ENCODE measurements around the gene OGFOD2. TPM values are rescaled to one million over a fixed set of nuclear protein-coding genes. Genes with fewer than 3 reads are reported as not detected.
A peak's percentile ranks its signal among the peaks of the same experiment; 100 is the strongest.

The OGFOD2 gene
- total RNA-seq, 1 donor from 2014 or later: 4.2 TPM

GRCh38 chr12:122949816-122950675 is 25.0 kb upstream of the OGFOD2 start:
- no peak overlapping the region for H3K27ac ChIP-seq (ENCODE audit: low read depth, low read length)
- no peak overlapping the region for H3K4me3 ChIP-seq (ENCODE audit: low read length in 3 of 3)
- H3K9me3 ChIP-seq (ENCODE audit: control insufficient read depth in 3 of 3, low read length in 3 of 3): no peaks in the 10 kb centered on the region
- no peaks in the 10 kb centered on the region for H3K27me3 ChIP-seq (ENCODE audit: control insufficient read depth in 3 of 3, insufficient read depth in 3 of 3, low read length in 3 of 3)
- H3K4me1 ChIP-seq (ENCODE audit: control insufficient read depth in 3 of 3, insufficient read depth in 3 of 3, low read length in 3 of 3): peaks cover 11 to 19% (median 19%) of the 10 kb centered on the region in 3 donors
- peak overlapping the region in 1 of 3 donors; percentile 3 for H3K9ac ChIP-seq (ENCODE audit: low read depth in 1 of 3, low read length in 3 of 3)
- no peaks in the 10 kb centered on the region for H3K36me3 ChIP-seq (ENCODE audit: control insufficient read depth in 3 of 3, insufficient read depth in 3 of 3, low read length in 3 of 3)

DNA sequence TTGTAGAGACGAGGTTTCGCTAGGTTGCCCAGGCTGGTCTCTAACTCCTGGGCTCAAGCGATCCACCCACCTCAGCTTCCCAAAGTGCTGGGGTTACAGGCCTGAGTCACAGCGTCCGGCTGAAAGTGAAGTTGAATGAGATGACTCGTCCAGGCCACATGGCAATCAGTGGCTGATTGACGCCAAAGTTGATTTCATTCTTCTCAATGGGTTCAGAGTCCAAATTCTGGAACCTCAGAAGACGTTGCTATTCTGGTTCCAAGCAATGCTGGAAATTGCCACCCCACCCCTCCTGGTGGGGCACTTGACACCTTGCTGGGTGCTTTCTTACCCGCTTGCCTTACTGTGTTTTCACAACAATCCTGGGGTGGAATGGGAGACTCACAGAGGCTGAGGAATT is 23.6 kb upstream of the OGFOD2 start:
- H3K9me3 ChIP-seq (ENCODE audit: control insufficient read depth in 3 of 3, low read length in 3 of 3): no peaks in the 10 kb centered on the region
- no peaks in the 10 kb centered on the region for H3K27me3 ChIP-seq (ENCODE audit: control insufficient read depth in 3 of 3, insufficient read depth in 3 of 3, low read length in 3 of 3)
- no peak overlapping the region for H3K4me3 ChIP-seq (ENCODE audit: low read length in 3 of 3)
- no peak overlapping the region for H3K27ac ChIP-seq (ENCODE audit: low read depth, low read length)
- H3K4me1 ChIP-seq (ENCODE audit: control insufficient read depth in 3 of 3, insufficient read depth in 3 of 3, low read length in 3 of 3): peaks cover 11 to 12% (median 11%) of the 10 kb centered on the region in 3 donors
- H3K9ac ChIP-seq (ENCODE audit: low read depth in 1 of 3, low read length in 3 of 3): no peak overlapping the region
- H3K36me3 ChIP-seq (ENCODE audit: control insufficient read depth in 3 of 3, insufficient read depth in 3 of 3, low read length in 3 of 3): no peaks in the 10 kb centered on the region

- Histone ChIP-seq H3K9me3 (ENCODE audit: control insufficient read depth in 3 of 3, low read length in 3 of 3) (no peaks in the 10 kb centered on the region), H3K27me3 (ENCODE audit: control insufficient read depth in 3 of 3, insufficient read depth in 3 of 3, low read length in 3 of 3) (no peaks in the 10 kb centered on the region), H3K4me3 (ENCODE audit: low read length in 3 of 3) (no peak overlapping the region), H3K36me3 (ENCODE audit: control insufficient read depth in 3 of 3, insufficient read depth in 3 of 3, low read length in 3 of 3) (no peaks in the 10 kb centered on the region), H3K9ac (ENCODE audit: low read depth in 1 of 3, low read length in 3 of 3) (no peak overlapping the region), H3K27ac (ENCODE audit: low read depth, low read length) (no peak overlapping the region), H3K4me1 (ENCODE audit: control insufficient read depth in 3 of 3, insufficient read depth in 3 of 3, low read length in 3 of 3) (peaks cover 3 to 4% (median 3%) of the 10 kb centered on the region in 3 donors)
These were observed 22.8 kb upstream of the OGFOD2 start for GRCh38 chr12:122951979-122952892.

GRCh38 chr12:122955156-122955555 is 19.9 kb upstream of the OGFOD2 start:
- Histone ChIP-seq H3K4me1 (ENCODE audit: control insufficient read depth in 3 of 3, insufficient read depth in 3 of 3, low read length in 3 of 3) (no peaks in the 10 kb centered on the region), H3K36me3 (ENCODE audit: control insufficient read depth in 3 of 3, insufficient read depth in 3 of 3, low read length in 3 of 3) (peaks cover 0 to 2% (median 0%) of the 10 kb centered on the region in 3 donors), H3K4me3 (ENCODE audit: low read length in 3 of 3) (no peak overlapping the region), H3K9me3 (ENCODE audit: control insufficient read depth in 3 of 3, low read length in 3 of 3) (no peaks in the 10 kb centered on the region), H3K27me3 (ENCODE audit: control insufficient read depth in 3 of 3, insufficient read depth in 3 of 3, low read length in 3 of 3) (no peaks in the 10 kb centered on the region), H3K9ac (ENCODE audit: low read depth in 1 of 3, low read length in 3 of 3) (no peak overlapping the region), H3K27ac (ENCODE audit: low read depth, low read length) (no peak overlapping the region)

GRCh38 chr12:122956035-122956434 is 19.0 kb upstream of the OGFOD2 start:
- no peak overlapping the region for H3K27ac ChIP-seq (ENCODE audit: low read depth, low read length)
- H3K9me3 ChIP-seq (ENCODE audit: control insufficient read depth in 3 of 3, low read length in 3 of 3): no peaks in the 10 kb centered on the region
- peaks cover 0 to 2% (median 0%) of the 10 kb centered on the region in 3 donors for H3K36me3 ChIP-seq (ENCODE audit: control insufficient read depth in 3 of 3, insufficient read depth in 3 of 3, low read length in 3 of 3)
- no peak overlapping the region for H3K4me3 ChIP-seq (ENCODE audit: low read length in 3 of 3)
- no peak overlapping the region for H3K9ac ChIP-seq (ENCODE audit: low read depth in 1 of 3, low read length in 3 of 3)
- no peaks in the 10 kb centered on the region for H3K27me3 ChIP-seq (ENCODE audit: control insufficient read depth in 3 of 3, insufficient read depth in 3 of 3, low read length in 3 of 3)
- H3K4me1 ChIP-seq (ENCODE audit: control insufficient read depth in 3 of 3, insufficient read depth in 3 of 3, low read length in 3 of 3): no peaks in the 10 kb centered on the region

DNA sequence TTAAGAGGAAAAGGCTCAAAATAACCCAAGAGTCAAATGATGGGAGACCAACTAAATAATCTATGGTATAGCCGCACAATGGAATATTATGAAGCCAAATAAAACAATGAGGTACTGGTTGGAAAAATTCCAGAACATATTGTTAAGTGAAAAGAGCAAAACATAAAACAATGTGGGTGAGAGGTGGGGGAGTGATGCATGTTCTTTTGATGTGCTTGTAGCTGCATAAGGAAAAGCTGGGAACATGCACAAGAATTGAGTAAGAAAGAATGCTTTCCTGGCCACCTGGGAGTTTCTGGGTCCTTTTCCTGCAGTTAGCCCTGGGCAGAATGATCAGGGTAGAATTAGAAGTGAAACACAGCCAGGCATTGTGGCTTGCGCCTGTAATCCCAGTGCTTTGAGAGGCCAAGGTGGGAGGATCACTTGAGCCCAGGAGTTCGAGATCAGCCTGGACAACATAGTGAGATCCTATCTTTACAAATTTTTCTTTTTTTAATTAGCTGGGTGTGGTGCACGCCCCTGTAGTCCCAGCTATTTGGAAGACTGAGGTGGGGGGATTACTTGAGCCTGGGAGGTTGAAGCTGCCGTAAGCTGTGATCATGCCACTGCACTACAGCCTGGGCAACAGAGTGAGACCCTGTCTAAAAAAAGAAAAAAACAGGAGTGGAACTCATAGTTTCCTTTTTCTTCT is 16.7 kb upstream of the OGFOD2 start:
- H3K9ac ChIP-seq (ENCODE audit: low read depth in 1 of 3, low read length in 3 of 3): no peak overlapping the region

GRCh38 chr12:122959566-122960192 is 15.4 kb upstream of the OGFOD2 start:
- Histone ChIP-seq H3K4me1 (ENCODE audit: control insufficient read depth in 3 of 3, insufficient read depth in 3 of 3, low read length in 3 of 3) (peaks cover 10 to 13% (median 11%) of the 10 kb centered on the region in 3 donors), H3K27me3 (ENCODE audit: control insufficient read depth in 3 of 3, insufficient read depth in 3 of 3, low read length in 3 of 3) (no peaks in the 10 kb centered on the region), H3K27ac (ENCODE audit: low read depth, low read length) (no peak overlapping the region)

More for the DNA sequence above, 16.7 kb upstream of the OGFOD2 start:
- H3K27me3 ChIP-seq (ENCODE audit: control insufficient read depth in 3 of 3, insufficient read depth in 3 of 3, low read length in 3 of 3): no peaks in the 10 kb centered on the region
- no peak overlapping the region for H3K4me3 ChIP-seq (ENCODE audit: low read length in 3 of 3)
- no peak overlapping the region for H3K27ac ChIP-seq (ENCODE audit: low read depth, low read length)
- H3K9me3 ChIP-seq (ENCODE audit: control insufficient read depth in 3 of 3, low read length in 3 of 3): no peaks in the 10 kb centered on the region
- H3K36me3 ChIP-seq (ENCODE audit: control insufficient read depth in 3 of 3, insufficient read depth in 3 of 3, low read length in 3 of 3): peaks cover 0 to 2% (median 0%) of the 10 kb centered on the region in 3 donors
- peaks cover 0 to 2% (median 0%) of the 10 kb centered on the region in 3 donors for H3K4me1 ChIP-seq (ENCODE audit: control insufficient read depth in 3 of 3, insufficient read depth in 3 of 3, low read length in 3 of 3)

DNA sequence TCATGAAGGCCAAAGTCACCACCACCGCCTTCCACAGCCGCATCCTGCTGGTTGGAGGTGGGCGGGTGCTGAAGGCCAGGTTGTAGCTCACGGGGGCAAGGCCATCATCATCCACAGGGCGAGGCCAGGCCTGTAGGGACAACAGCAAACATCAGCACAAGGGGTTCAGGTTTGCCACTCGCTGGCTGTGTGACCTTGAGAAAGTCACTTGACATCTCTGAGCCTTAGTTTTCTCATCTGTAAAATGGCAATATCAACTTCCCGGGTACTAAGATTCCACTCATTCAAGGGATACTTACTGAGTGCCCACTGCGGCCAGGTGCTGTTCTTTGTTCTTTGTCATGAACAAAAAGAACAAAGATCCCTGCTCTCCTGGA is 14.9 kb upstream of the OGFOD2 start:
- Histone ChIP-seq H3K4me1 (ENCODE audit: control insufficient read depth in 3 of 3, insufficient read depth in 3 of 3, low read length in 3 of 3) (peaks cover 10 to 14% (median 11%) of the 10 kb centered on the region in 3 donors), H3K27me3 (ENCODE audit: control insufficient read depth in 3 of 3, insufficient read depth in 3 of 3, low read length in 3 of 3) (no peaks in the 10 kb centered on the region), H3K9ac (ENCODE audit: low read depth in 1 of 3, low read length in 3 of 3) (no peak overlapping the region), H3K9me3 (ENCODE audit: control insufficient read depth in 3 of 3, low read length in 3 of 3) (no peaks in the 10 kb centered on the region), H3K27ac (ENCODE audit: low read depth, low read length) (no peak overlapping the region), H3K36me3 (ENCODE audit: control insufficient read depth in 3 of 3, insufficient read depth in 3 of 3, low read length in 3 of 3) (peaks cover 0 to 2% (median 0%) of the 10 kb centered on the region in 3 donors), H3K4me3 (ENCODE audit: low read length in 3 of 3) (no peak overlapping the region)

More at GRCh38 chr12:122959566-122960192, 15.4 kb upstream of the OGFOD2 start:
- H3K9ac ChIP-seq (ENCODE audit: low read depth in 1 of 3, low read length in 3 of 3): no peak overlapping the region
- H3K36me3 ChIP-seq (ENCODE audit: control insufficient read depth in 3 of 3, insufficient read depth in 3 of 3, low read length in 3 of 3): peaks cover 0 to 2% (median 0%) of the 10 kb centered on the region in 3 donors
- no peak overlapping the region for H3K4me3 ChIP-seq (ENCODE audit: low read length in 3 of 3)
- H3K9me3 ChIP-seq (ENCODE audit: control insufficient read depth in 3 of 3, low read length in 3 of 3): no peaks in the 10 kb centered on the region
